Activated CD4-positive, alpha-beta T cell treated with anti-CD3 and anti-CD28 coated beads, Interleukin-2, Interleukin-4, amounts not matched to agents 100 ng/mL and 50 ng/mL, durations not matched to agents 16 hours and 8 hours (primary cell): ENCODE results near the gene EEF1A2.

Experiments
- DNase-seq: peaks from one replicate; pipeline ENCODE4 v3.0.0-alpha.2; 2020; ENCODE audit warnings: low spot score

The EEF1A2 gene

GRCh38 chr20:63536997-63537524 lies 38.2 kb upstream of the EEF1A2 start, which contains the start of gene PTK6:
Gene PTK6 (minus strand): TSS chr20:63537376. CDS start chr20:63537314, 62 bp downstream.
- peak; percentile 46 for DNase-seq

- DNase-seq = no peak
Measured at GRCh38 chr20:63536241-63536977, 37.5 kb upstream of the EEF1A2 start.

GRCh38 chr20:63534831-63535651 lies 36.2 kb upstream of the EEF1A2 start:
- no peak for DNase-seq

GRCh38 chr20:63534427-63534830 lies 35.5 kb upstream of the EEF1A2 start:
- no peak for DNase-seq

GRCh38 chr20:63533871-63534393 lies 35.0 kb upstream of the EEF1A2 start:
- no peak for DNase-seq

- no peak for DNase-seq
Measured at GRCh38 chr20:63533388-63533787, 34.5 kb upstream of the EEF1A2 start.

- no peak for DNase-seq
Measured at GRCh38 chr20:63532449-63532971, 33.6 kb upstream of the EEF1A2 start.

GRCh38 chr20:63531686-63532448 lies 33.0 kb upstream of the EEF1A2 start:
- DNase-seq = no peak

- no peak for DNase-seq
Measured at GRCh38 chr20:63530788-63531160, 31.9 kb upstream of the EEF1A2 start.

GRCh38 chr20:63529861-63530787 lies 31.2 kb upstream of the EEF1A2 start:
- DNase-seq = no peak

- DNase-seq = no peak
Measured at GRCh38 chr20:63529180-63529860, 30.4 kb upstream of the EEF1A2 start.

GRCh38 chr20:63527184-63527583 lies 28.3 kb upstream of the EEF1A2 start:
- DNase-seq = no peak

GRCh38 chr20:63525971-63526370 lies 27.1 kb upstream of the EEF1A2 start:
- no peak for DNase-seq

- DNase-seq = no peak
Measured at GRCh38 chr20:63525185-63525584, 26.3 kb upstream of the EEF1A2 start.

- DNase-seq = no peak
Measured at GRCh38 chr20:63522981-63523611, 24.2 kb upstream of the EEF1A2 start.

GRCh38 chr20:63522091-63522868 lies 23.4 kb upstream of the EEF1A2 start:
- no peak for DNase-seq

GRCh38 chr20:63521602-63522001 lies 22.7 kb upstream of the EEF1A2 start:
- no peak for DNase-seq

GRCh38 chr20:63520934-63521601 lies 22.2 kb upstream of the EEF1A2 start:
- DNase-seq = peak; percentile 72
